Measurements from ENCODE around the gene CALCB. TPM values are rescaled to one million over a fixed set of nuclear protein-coding genes. Genes with fewer than 3 reads are reported as not detected.

CALCB gene
- total and polyA plus RNA-seq, 2 of the 4 experiments (the other 2 are of a cell fraction), result not detected

GRCh38 chr11:15127341-15127740 is 53.9 kb downstream of the CALCB start:
- H3K56ac ChIP-seq (ENCODE audit: extremely low read depth, insufficient read depth, low read length), result peak overlapping the region; percentile 16; the same call in 1 of the 2 replicates
- peaks cover 16% of the 10 kb centered on the region; the same call in 1 of the 2 replicates for H3K4me1 ChIP-seq (ENCODE audit: control insufficient read depth, insufficient read depth, low read length)
- H3K79me1 ChIP-seq (ENCODE audit: low read depth in 1 of 2, low read length in 2 of 2), result peaks cover 0 to 24% of the 10 kb centered on the region in 2 experiments; a peak in 2 of 4 replicates
- peak overlapping the region; percentile 52 for H2BK5ac ChIP-seq (ENCODE audit: low read depth, low read length, poor library complexity, severe bottlenecking)
- intact Hi-C loops (cut with micrococcal nuclease), result no loop called here
- H3K9me3 ChIP-seq (ENCODE audit: control insufficient read depth, insufficient read depth, low read length), result no peaks in the 10 kb centered on the region
- DNase-seq, result peak; percentile 81
- WGBS, 2 experiments (ENCODE audit: extremely low coverage in 2 of 2, insufficient read length in 1 of 2), result 11% methylated on average over 3 of the region's 6 CpGs; no CpG with 5 or more reads in 1 of the 2 experiments
- no peak overlapping the region for H3K18ac ChIP-seq (ENCODE audit: low read depth, low read length)
- H2BK20ac ChIP-seq (ENCODE audit: low read depth, low read length), result peak overlapping the region; percentile 92
- H3K9ac ChIP-seq (ENCODE audit: low read depth, low read length), result no peak overlapping the region
- dilution Hi-C loops (cut with HindIII; ENCODE audit: low sequenced_read_pairs, unreplicated experiment), result no loop called here
- H3K36me3 ChIP-seq (ENCODE audit: control insufficient read depth, insufficient read depth, low read length), result no peaks in the 10 kb centered on the region
- no peak overlapping the region; the same call in 1 of the 2 replicates for H3K27ac ChIP-seq (ENCODE audit: insufficient read depth, low read length)
- peak overlapping the region; percentile 59 for H3K14ac ChIP-seq (replicated peaks; ENCODE audit: low read depth, low read length)
- peak; percentile 62 for ATAC-seq (ENCODE audit: low read depth)
- no peak overlapping the region; the same call in 1 of the 2 replicates for H3K4me2 ChIP-seq (ENCODE audit: low read depth, low read length)
- H2BK15ac ChIP-seq (ENCODE audit: low read depth, low read length), result peak overlapping the region; percentile 80; the same call in 1 of the 3 replicates
- peak overlapping the region in 1 of 2 experiments; percentile 78; a peak in 1 of 4 replicates for H4K8ac ChIP-seq (ENCODE audit: low read depth in 2 of 2, low read length in 2 of 2)
- H3K23ac ChIP-seq (ENCODE audit: low read depth, low read length), result 0 out of 2 replicates have a peak overlapping the region, but pooled peaks have one; percentile 31
- H3K4ac ChIP-seq (ENCODE audit: low read depth, low read length), result peak overlapping the region; percentile 90
- ChIA-PET POLR2A (ENCODE audit: unreplicated experiment) (interaction anchor here (0.6 kb wide), 1 partner anchor 32 kb away, joined by 4 read pairs; no protein-coding TSS in a partner anchor), CTCF (interaction anchor here (1.6 kb wide), 1 partner anchor 32 kb away, joined by 5 read pairs; no protein-coding TSS in a partner anchor)
- H2BK120ac ChIP-seq (ENCODE audit: low read depth, low read length), result peak overlapping the region; percentile 93
- H2AFZ ChIP-seq (replicated peaks; ENCODE audit: low read length, poor library complexity), result peak overlapping the region; percentile 61
- H2AK5ac ChIP-seq (ENCODE audit: low read depth, low read length), result peak overlapping the region; percentile 47; the same call in 1 of the 2 replicates
- no peaks in the 10 kb centered on the region for H3K27me3 ChIP-seq (ENCODE audit: control insufficient read depth, insufficient read depth, low read length)
- in situ Hi-C loops (cut with MboI; ENCODE audit: low sequenced_read_pairs), result no loop called here
- H4K20me1 ChIP-seq (ENCODE audit: insufficient read depth, low read length), result no peaks in the 10 kb centered on the region
- H4K91ac ChIP-seq (ENCODE audit: insufficient read depth, low read depth, low read length), result peak overlapping the region; percentile 79
- H3K4me3 ChIP-seq (ENCODE audit: insufficient read depth, low read depth, low read length), result no peak overlapping the region
- BruUV-seq (replicated peaks), result no TSS peak
- H2AK9ac ChIP-seq (replicated peaks; ENCODE audit: low read depth, low read length, poor library complexity), result peak overlapping the region; percentile 3
- no peak overlapping the region for H4K5ac ChIP-seq (ENCODE audit: low read depth, low read length)
- TF ChIP-seq BHLHE40 (IDR thresholded peaks at IDR 0.05; ENCODE audit: low read depth, low read length) (0 out of 2 replicates have a peak, but pooled peaks have one; percentile 4), CHD1 (IDR thresholded peaks at IDR 0.05; ENCODE audit: low read depth, low read length) (no peak)
- peaks cover 30% of the 10 kb centered on the region for H3K9me1 ChIP-seq (ENCODE audit: insufficient read depth, low read length)

Other genes with a start within 250 kb of the CALCB start
- gene CYP2R1, start 181.4 kb upstream of the CALCB start, total RNA-seq (2012; rRNA removed), result 5.2 and 5.6 TPM in 2 replicates
- 4.7 and 5.3 TPM in 2 replicates for gene CYP2R1, start 181.4 kb upstream of the CALCB start, polyA plus RNA-seq (2012; rRNA removed)
- gene CALCA, start 101.2 kb upstream of the CALCB start, total RNA-seq (2012; rRNA removed), result not detected in 2 replicates
- gene CALCA, start 101.2 kb upstream of the CALCB start, polyA plus RNA-seq (2012; rRNA removed), result not detected in 2 replicates
- 0.56 and 1.4 TPM in 2 replicates for gene INSC, start 41.3 kb downstream of the CALCB start, total RNA-seq (2012; rRNA removed)
- gene INSC, start 41.3 kb downstream of the CALCB start, polyA plus RNA-seq (2012; rRNA removed), result 0.53 and 0.87 TPM in 2 replicates